Glomerular endothelial cell (primary cell): ENCODE measurements around the gene MAP2K6. TPM values are rescaled to one million over a fixed set of nuclear protein-coding genes. Genes with fewer than 3 reads are reported as not detected.

Source experiments
- total RNA-seq: library from RNA; depleted of rRNA; stranded (reverse); fragments of >200 nt; gene quantifications from 2 replicates; pipeline ENCODE4 v1.2.3, GENCODE V29; 2015

Gene MAP2K6
- total RNA-seq, 1 donor from 2014 or later = 8.8 TPM

Other genes starting within 250 kb of the MAP2K6 start
- gene ABCA10, start 185.9 kb upstream of the MAP2K6 start, total RNA-seq = 0.58 and 1.5 TPM in 2 replicates
- 14.5 and 19.2 TPM in 2 replicates for gene ABCA5, start 87.6 kb upstream of the MAP2K6 start, total RNA-seq